Liver (tissue), 9 donors: ENCODE measurements around the gene SEC14L6. TPM values are rescaled to one million over a fixed set of nuclear protein-coding genes. Genes with fewer than 3 reads are reported as not detected.

Experiments used
- DNase-seq: peaks from one replicate; pipeline ENCODE4 v3.0.0-alpha.2; 2017; ENCODE audit warnings: low spot score
- H3K27ac ChIP-seq, 2 donors: one replicate each; pipeline ENCODE4 v1.7.0; 2013; ENCODE audit warnings: inconsistent platforms in 2 of 2, low read length in 2 of 2, control low read depth in 1 of 2, low read depth in 1 of 2, mild to moderate bottlenecking in 1 of 2
- H3K27me3 ChIP-seq, 4 donors: one replicate each; pipeline versions ENCODE4 v1.6.1 to v1.7.0; 2013; ENCODE audit warnings: low read length in 3 of 4, inconsistent platforms in 1 of 4, mild to moderate bottlenecking in 1 of 4, moderate library complexity in 1 of 4; ENCODE audit not compliant: control insufficient read depth in 4 of 4, insufficient read depth in 4 of 4
- H3K36me3 ChIP-seq, 4 donors: one replicate each; pipeline versions ENCODE4 v1.6.1 to v1.7.0; 2013; ENCODE audit warnings: low read length in 3 of 4, mild to moderate bottlenecking in 3 of 4, low read depth in 1 of 4, moderate library complexity in 1 of 4; ENCODE audit not compliant: control insufficient read depth in 4 of 4, insufficient read depth in 3 of 4
- H3K4me1 ChIP-seq, 4 donors: one replicate each; pipeline versions ENCODE4 v1.6.1 to v1.7.0; 2013; ENCODE audit warnings: low read length in 3 of 4, mild to moderate bottlenecking in 3 of 4, moderate library complexity in 1 of 4; ENCODE audit not compliant: control insufficient read depth in 4 of 4, insufficient read depth in 4 of 4
- H3K4me3 ChIP-seq, 3 donors: one replicate each; pipeline versions ENCODE4 v1.6.1 to v1.7.0; 2013; ENCODE audit warnings: low read length in 3 of 3, control low read depth in 1 of 3, low read depth in 1 of 3, mild to moderate bottlenecking in 1 of 3
- H3K9ac ChIP-seq, 2 donors: one replicate each; pipeline ENCODE4 v1.7.0; 2013; ENCODE audit warnings: low read length in 2 of 2, mild to moderate bottlenecking in 2 of 2, moderate library complexity in 2 of 2, control low read depth in 1 of 2, low read depth in 1 of 2
- H3K9me3 ChIP-seq, 4 donors: one replicate each; pipeline versions ENCODE4 v1.6.1 to v1.7.0; 2013; ENCODE audit warnings: low read length in 3 of 4; ENCODE audit not compliant: control insufficient read depth in 4 of 4
- EGR1 ChIP-seq, 2 donors: IDR thresholded peaks; 2 replicates each; pipeline ENCODE4 v1.6.1; 2016 to 2018; ENCODE audit warnings: antibody characterized with exemption in 2 of 2, low read depth in 2 of 2
- FOXA2 ChIP-seq: IDR thresholded peaks from 2 replicates; pipeline ENCODE4 v1.6.1; 2016; ENCODE audit warnings: antibody characterized with exemption
- GABPA ChIP-seq, 2 donors: IDR thresholded peaks in 1 of 2; conservative IDR thresholded peaks in 1 of 2; 2 replicates each; pipeline ENCODE4 v1.6.1; 2016; ENCODE audit warnings: antibody characterized with exemption in 2 of 2, mild to moderate bottlenecking in 1 of 2, moderate library complexity in 1 of 2
- HNF4A ChIP-seq, 2 donors: conservative IDR thresholded peaks; 2 replicates each; pipeline ENCODE4 v1.6.1; 2016; ENCODE audit warnings: antibody characterized with exemption in 2 of 2, mild to moderate bottlenecking in 2 of 2
- HNF4G ChIP-seq: IDR thresholded peaks from 2 replicates; pipeline ENCODE4 v1.6.1; 2016; ENCODE audit warnings: antibody characterized with exemption
- NR2F2 ChIP-seq: IDR thresholded peaks from 2 replicates; pipeline ENCODE4 v1.6.1; 2016; ENCODE audit warnings: antibody characterized with exemption
- RAD21 ChIP-seq, 2 donors: IDR thresholded peaks; 2 replicates each; pipeline ENCODE4 v1.6.1; 2016; ENCODE audit warnings: antibody characterized with exemption in 2 of 2, mild to moderate bottlenecking in 2 of 2
- RXRA ChIP-seq, 2 donors: IDR thresholded peaks; 2 replicates each; pipeline ENCODE4 v1.6.1; 2017 to 2018; ENCODE audit warnings: antibody characterized with exemption in 2 of 2, mild to moderate bottlenecking in 1 of 2
- SP1 ChIP-seq: IDR thresholded peaks from 2 replicates; pipeline ENCODE4 v1.6.1; 2018; ENCODE audit warnings: antibody characterized with exemption, mild to moderate bottlenecking
- TAF1 ChIP-seq: conservative IDR thresholded peaks from 2 replicates; pipeline ENCODE4 v1.6.1; 2016; ENCODE audit warnings: antibody characterized with exemption, mild to moderate bottlenecking
- YY1 ChIP-seq: IDR thresholded peaks from 2 replicates; pipeline ENCODE4 v1.6.1; 2016; ENCODE audit warnings: antibody characterized with exemption, mild to moderate bottlenecking
- WGBS: extraction: QIAGEN DNeasy Blood & Tissue Kit; methylation state at CpG from one replicate; pipeline ENCODE4 v1.1.7; 2013; 5-methylcytosine and 5-hydroxymethylcytosine counted together
- polyA plus RNA-seq, 2 donors: library from polyadenylated mRNA; stranded (reverse) in 1 of 2; unstranded in 1 of 2; fragments of 200-250 nt in 1 of 2; fragments of >200 nt in 1 of 2; fragmentation: Nextera tagmentation in 1 of 2; extraction: Ambion mirVana in 1 of 2; gene quantifications; one replicate each; pipeline versions ENCODE4 v1.2.1 to v1.2.3, GENCODE V29; 2013 to 2015
- total RNA-seq, 2 donors: library from RNA; depleted of rRNA; stranded (reverse); fragments of >200 nt; gene quantifications; one replicate each; pipeline ENCODE4 v1.2.3, GENCODE V29; 2014
- TF ChIP-seq, protein P1 (sequence below): IDR thresholded peaks from 2 replicates; pipeline ENCODE4 v1.6.1; 2016; ENCODE audit warnings: antibody characterized with exemption
- TF ChIP-seq, protein P2 (sequence below): fragments of 150-350 bp; IDR thresholded peaks from 2 replicates; pipeline ENCODE4 v1.5.1; 2017; ENCODE audit warnings: improper control_type of control experiment, low read depth, low read length; ENCODE audit not compliant: missing input control
- TF ChIP-seq, protein P3 (sequence below): IDR thresholded peaks from 2 replicates; pipeline ENCODE4 v1.6.1; 2016; ENCODE audit warnings: antibody characterized with exemption
- TF ChIP-seq, protein P4 (sequence below): IDR thresholded peaks from 2 replicates; pipeline ENCODE4 v1.6.1; 2016; ENCODE audit warnings: antibody characterized with exemption, mild to moderate bottlenecking
- donor health status: healthy.
- donor health status: healthy.
- donor health status: healthy.
- donor health status: healthy.
- donor health status: healthy.

The SEC14L6 gene
- total and polyA plus RNA-seq, 4 donors: 0.18 to 0.70 (median 0.28) TPM

DNA sequence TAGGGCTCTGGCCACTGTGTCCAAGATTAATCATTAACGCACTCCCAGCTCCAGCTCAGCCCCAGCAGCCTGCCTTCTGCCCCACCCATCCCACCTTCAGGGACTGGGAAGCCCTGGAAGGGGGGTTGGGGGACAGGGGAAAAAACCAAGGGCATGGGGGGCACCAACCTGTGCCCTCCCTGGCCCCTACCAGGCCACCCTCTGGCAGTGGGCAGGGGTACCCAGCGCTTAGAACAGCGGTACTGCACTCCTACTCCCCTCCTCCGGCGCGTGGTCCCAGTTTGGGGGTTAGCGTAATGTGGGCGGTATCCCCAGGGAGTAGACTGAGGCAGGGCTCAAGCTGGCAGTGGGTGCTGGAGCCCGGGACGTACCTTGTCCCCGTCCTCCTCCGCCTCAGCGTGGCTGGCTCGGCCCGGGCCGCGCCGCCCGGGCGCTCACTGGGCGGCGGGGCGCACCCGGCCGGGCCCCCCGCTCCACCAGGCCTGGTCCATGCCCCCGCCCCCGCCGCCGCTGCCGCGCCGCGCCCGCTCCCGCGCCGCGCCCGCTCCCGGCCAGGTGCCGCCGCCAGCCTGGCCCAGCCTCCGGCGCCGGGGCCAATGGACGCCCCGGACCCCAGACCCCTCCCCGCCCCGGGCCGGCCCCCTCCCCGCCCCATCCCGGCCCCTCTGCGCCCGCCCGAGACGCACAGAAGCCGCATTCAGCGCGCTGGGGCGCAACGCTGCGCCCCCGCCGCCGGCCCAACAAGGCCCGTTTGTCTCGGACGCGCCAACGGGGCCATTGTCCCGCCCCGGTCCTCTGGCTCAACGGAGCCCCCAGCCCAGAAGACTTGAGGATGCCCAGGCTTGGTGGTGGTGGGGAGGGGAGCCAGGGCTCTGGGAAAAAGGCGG, 27.8 kb upstream of the SEC14L6 start, which contains the start of gene GAL3ST1:
Gene GAL3ST1 (minus strand): TSS at position 571 of the 887 bp plus-strand sequence. CDS start 17,273 bp downstream, outside the sequence.
- Histone ChIP-seq H3K27ac (no peak within 1 kb of the TSS), H3K9me3 (no peaks in the 10 kb centered on the region), H3K9ac (no peak within 1 kb of the TSS), H3K4me1 (peaks cover 23 to 31% (median 26%) of the 10 kb centered on the region in 4 donors), H3K36me3 (peaks cover 14 to 39% (median 23%) of the 10 kb centered on the region in 4 donors), H3K4me3 (peak within 1 kb of the TSS in 2 of 3 donors; percentile 35 to 58), H3K27me3 (no peaks in the 10 kb centered on the region)
- WGBS: 20% methylated on average over 75 of the region's 75 CpGs
- peak; percentile 54 for DNase-seq
- no peak for TF ChIP-seq RXRA (IDR thresholded peaks at IDR 0.05)
- TF ChIP-seq EGR1 (IDR thresholded peaks at IDR 0.05; ENCODE audit: low read depth in 2 of 2): no peak
- no peak for TF ChIP-seq HNF4A (conservative IDR thresholded peaks at IDR 0.05)
- TF ChIP-seq YY1: no peak
- TF ChIP-seq FOXA2: no peak
- TF ChIP-seq, protein P1, sequence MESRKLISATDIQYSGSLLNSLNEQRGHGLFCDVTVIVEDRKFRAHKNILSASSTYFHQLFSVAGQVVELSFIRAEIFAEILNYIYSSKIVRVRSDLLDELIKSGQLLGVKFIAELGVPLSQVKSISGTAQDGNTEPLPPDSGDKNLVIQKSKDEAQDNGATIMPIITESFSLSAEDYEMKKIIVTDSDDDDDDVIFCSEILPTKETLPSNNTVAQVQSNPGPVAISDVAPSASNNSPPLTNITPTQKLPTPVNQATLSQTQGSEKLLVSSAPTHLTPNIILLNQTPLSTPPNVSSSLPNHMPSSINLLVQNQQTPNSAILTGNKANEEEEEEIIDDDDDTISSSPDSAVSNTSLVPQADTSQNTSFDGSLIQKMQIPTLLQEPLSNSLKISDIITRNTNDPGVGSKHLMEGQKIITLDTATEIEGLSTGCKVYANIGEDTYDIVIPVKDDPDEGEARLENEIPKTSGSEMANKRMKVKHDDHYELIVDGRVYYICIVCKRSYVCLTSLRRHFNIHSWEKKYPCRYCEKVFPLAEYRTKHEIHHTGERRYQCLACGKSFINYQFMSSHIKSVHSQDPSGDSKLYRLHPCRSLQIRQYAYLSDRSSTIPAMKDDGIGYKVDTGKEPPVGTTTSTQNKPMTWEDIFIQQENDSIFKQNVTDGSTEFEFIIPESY: no peak
- no peak for TF ChIP-seq HNF4G
- no peak for TF ChIP-seq GABPA (IDR thresholded peaks at IDR 0.05 in 1 of 2, conservative IDR thresholded peaks at IDR 0.05 in 1 of 2)
- TF ChIP-seq SP1: no peak
- TF ChIP-seq, protein P2, sequence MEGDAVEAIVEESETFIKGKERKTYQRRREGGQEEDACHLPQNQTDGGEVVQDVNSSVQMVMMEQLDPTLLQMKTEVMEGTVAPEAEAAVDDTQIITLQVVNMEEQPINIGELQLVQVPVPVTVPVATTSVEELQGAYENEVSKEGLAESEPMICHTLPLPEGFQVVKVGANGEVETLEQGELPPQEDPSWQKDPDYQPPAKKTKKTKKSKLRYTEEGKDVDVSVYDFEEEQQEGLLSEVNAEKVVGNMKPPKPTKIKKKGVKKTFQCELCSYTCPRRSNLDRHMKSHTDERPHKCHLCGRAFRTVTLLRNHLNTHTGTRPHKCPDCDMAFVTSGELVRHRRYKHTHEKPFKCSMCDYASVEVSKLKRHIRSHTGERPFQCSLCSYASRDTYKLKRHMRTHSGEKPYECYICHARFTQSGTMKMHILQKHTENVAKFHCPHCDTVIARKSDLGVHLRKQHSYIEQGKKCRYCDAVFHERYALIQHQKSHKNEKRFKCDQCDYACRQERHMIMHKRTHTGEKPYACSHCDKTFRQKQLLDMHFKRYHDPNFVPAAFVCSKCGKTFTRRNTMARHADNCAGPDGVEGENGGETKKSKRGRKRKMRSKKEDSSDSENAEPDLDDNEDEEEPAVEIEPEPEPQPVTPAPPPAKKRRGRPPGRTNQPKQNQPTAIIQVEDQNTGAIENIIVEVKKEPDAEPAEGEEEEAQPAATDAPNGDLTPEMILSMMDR: no peak

DNA sequence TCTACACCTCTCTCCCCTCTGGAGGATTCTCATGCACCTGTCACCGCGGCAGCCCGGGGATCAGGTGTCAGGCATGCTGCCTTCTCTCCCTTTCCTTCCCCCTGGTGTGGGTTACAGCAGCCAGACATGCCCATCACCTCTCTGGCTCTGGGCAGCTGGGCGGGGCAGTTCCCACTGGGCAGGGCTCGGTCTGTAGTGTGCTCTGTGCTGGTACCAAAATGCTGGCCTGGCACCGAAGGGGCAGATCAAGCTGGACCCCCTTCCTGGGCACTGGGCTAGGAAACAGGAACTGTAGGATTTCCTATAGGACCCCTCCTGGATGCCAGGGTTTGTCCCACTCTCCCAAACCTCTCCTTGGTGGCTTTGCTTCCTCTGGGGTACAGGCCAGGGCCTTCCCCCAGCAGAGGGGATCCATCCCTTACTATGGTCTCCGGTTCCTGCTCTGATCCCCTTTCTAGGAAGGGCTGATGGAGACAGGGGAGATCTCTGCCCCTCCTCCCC, 27.1 kb upstream of the SEC14L6 start:
- Histone ChIP-seq H3K4me1 (peaks cover 23 to 31% (median 26%) of the 10 kb centered on the region in 4 donors), H3K4me3 (no peak overlapping the region), H3K27me3 (no peaks in the 10 kb centered on the region), H3K27ac (no peak overlapping the region), H3K9ac (no peak overlapping the region), H3K36me3 (peaks cover 8 to 32% (median 17%) of the 10 kb centered on the region in 4 donors), H3K9me3 (no peaks in the 10 kb centered on the region)
- TF ChIP-seq TAF1 (no peak), FOXA2 (no peak), YY1 (no peak), NR2F2 (no peak), RAD21 (IDR thresholded peaks at IDR 0.05) (no peak), RXRA (IDR thresholded peaks at IDR 0.05) (no peak), HNF4A (conservative IDR thresholded peaks at IDR 0.05) (no peak), GABPA (IDR thresholded peaks at IDR 0.05 in 1 of 2, conservative IDR thresholded peaks at IDR 0.05 in 1 of 2) (no peak), HNF4G (no peak), EGR1 (IDR thresholded peaks at IDR 0.05; ENCODE audit: low read depth in 2 of 2) (no peak)
- TF ChIP-seq, protein P2: no peak
- TF ChIP-seq, protein P3, sequence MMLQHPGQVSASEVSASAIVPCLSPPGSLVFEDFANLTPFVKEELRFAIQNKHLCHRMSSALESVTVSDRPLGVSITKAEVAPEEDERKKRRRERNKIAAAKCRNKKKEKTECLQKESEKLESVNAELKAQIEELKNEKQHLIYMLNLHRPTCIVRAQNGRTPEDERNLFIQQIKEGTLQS: no peak
- TF ChIP-seq, protein P4, sequence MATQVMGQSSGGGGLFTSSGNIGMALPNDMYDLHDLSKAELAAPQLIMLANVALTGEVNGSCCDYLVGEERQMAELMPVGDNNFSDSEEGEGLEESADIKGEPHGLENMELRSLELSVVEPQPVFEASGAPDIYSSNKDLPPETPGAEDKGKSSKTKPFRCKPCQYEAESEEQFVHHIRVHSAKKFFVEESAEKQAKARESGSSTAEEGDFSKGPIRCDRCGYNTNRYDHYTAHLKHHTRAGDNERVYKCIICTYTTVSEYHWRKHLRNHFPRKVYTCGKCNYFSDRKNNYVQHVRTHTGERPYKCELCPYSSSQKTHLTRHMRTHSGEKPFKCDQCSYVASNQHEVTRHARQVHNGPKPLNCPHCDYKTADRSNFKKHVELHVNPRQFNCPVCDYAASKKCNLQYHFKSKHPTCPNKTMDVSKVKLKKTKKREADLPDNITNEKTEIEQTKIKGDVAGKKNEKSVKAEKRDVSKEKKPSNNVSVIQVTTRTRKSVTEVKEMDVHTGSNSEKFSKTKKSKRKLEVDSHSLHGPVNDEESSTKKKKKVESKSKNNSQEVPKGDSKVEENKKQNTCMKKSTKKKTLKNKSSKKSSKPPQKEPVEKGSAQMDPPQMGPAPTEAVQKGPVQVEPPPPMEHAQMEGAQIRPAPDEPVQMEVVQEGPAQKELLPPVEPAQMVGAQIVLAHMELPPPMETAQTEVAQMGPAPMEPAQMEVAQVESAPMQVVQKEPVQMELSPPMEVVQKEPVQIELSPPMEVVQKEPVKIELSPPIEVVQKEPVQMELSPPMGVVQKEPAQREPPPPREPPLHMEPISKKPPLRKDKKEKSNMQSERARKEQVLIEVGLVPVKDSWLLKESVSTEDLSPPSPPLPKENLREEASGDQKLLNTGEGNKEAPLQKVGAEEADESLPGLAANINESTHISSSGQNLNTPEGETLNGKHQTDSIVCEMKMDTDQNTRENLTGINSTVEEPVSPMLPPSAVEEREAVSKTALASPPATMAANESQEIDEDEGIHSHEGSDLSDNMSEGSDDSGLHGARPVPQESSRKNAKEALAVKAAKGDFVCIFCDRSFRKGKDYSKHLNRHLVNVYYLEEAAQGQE: no peak
- 36% methylated on average over 7 of the region's 7 CpGs for WGBS
- DNase-seq: no peak
